Activated T-cell treated with anti-CD3 and anti-CD28 coated beads, Interleukin-2, amount 50 U/mL, for 1 hour (primary cell): ENCODE measurements around the gene NAT9.

Source experiments
- DNase-seq: peaks from one replicate; pipeline ENCODE4 v3.0.0-alpha.2; 2020

NAT9 gene

GRCh38 chr17:74804683-74805082 is 28.5 kb upstream of the NAT9 start:
- DNase-seq: no peak

DNA sequence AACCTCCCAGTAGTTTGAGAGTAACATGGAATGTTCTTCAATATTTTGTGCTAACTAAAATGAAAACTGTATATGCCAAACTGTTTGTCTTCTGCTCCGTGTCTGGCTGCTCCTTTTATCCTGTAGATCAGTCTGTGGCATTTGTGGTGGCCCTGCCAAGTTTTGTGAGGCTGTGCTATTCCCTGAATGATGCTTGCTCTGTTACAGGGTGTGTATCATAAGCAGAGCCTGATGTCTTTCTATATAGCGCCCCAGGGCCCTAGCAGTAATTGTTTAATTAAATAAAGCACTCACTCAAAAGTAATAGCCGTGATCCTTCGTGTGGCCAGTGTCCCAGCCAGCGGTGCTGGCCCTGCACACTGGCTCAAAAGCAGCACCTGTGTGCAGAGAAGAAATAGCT is 27.8 kb upstream of the NAT9 start:
- DNase-seq: no peak

GRCh38 chr17:74803388-74803930 is 27.3 kb upstream of the NAT9 start:
- DNase-seq: no peak

- DNase-seq: no peak
Measured at GRCh38 chr17:74801896-74802295, 25.8 kb upstream of the NAT9 start.

- DNase-seq: no peak
Measured at GRCh38 chr17:74800531-74800930, 24.4 kb upstream of the NAT9 start.

DNA sequence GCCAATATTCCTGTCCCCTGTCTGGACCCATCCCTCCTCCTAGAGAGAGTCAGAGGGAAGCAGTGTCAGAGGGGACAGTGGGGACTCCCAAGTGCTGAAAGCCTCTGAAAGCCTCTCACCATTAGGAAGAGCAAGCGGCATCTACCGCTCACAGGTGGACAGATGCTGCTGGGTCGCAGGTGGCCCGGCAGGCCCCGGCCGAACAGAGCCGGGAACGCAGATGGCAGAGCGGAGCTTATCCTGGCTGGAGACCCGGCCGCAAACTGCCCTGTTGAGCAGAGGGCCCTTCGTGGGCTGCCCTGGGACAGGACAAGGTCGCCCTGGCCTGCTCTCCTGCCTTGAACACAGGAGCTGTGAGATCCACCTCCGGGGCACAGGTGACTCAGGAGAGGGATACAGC is 23.0 kb upstream of the NAT9 start:
- no peak for DNase-seq

DNA sequence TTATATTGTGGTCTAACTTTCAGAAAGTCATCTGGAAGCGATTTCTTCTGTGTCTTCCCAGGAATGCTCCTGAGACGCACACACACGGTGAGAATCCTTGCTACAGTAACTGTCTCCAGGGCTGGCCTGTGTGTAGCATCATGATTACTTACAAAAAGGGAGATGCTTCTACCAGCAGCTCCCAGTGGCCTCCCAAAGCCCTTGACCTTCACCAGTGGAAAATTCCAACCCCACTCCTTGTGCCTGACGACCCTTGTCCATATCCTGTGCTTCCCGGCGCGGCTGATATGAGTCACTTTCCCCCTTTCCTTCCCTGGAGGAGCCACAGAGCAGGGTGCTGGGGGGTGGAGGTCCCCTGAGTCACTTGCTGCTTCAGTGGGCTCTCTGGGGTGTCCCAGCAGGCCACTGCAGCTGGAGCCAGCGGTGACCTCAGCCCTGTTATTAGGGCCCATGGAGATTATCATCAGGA is 22.1 kb upstream of the NAT9 start:
- no peak for DNase-seq

DNA sequence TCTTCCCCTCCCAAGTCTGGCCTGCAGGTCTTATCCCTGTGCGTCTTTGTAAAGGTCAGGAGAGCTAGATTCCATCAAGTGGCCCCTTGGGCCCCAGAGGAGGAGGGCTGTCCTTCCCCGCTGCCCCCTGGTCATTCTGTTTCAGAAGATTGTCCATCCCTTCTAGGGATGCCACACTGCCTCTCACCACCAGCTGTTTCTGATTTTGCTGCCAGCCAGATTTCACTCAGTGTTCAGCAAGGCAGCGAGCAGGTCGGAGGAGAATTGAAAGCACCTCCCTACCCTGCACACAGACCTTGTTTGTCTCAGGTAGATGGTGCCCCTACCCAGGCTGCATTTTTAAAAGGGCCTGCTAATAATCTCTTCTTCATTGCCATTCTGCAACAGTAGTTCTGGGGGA is 21.7 kb upstream of the NAT9 start:
- no peak for DNase-seq

DNA sequence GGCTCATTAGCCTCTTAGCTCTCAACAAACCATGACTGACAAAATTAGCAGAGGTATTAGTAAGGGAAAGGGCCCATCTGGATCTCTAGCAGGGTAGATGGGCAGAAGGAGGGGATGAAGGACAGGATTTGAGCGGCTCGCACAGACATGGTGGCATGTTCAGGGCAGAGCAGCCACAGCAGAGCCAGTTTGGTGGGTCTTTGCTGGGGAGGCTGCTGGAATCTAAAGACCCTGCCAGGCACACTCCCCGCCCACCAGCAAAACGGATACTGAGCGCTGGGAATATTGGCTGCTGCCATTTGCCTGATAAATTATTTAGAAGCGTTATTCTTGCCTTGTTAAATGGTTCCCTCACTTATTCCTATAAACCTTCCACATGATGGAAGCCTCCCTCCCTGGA is 20.7 kb upstream of the NAT9 start:
- DNase-seq: no peak

- no peak for DNase-seq
Measured at GRCh38 chr17:74796211-74796610, 20.1 kb upstream of the NAT9 start.

DNA sequence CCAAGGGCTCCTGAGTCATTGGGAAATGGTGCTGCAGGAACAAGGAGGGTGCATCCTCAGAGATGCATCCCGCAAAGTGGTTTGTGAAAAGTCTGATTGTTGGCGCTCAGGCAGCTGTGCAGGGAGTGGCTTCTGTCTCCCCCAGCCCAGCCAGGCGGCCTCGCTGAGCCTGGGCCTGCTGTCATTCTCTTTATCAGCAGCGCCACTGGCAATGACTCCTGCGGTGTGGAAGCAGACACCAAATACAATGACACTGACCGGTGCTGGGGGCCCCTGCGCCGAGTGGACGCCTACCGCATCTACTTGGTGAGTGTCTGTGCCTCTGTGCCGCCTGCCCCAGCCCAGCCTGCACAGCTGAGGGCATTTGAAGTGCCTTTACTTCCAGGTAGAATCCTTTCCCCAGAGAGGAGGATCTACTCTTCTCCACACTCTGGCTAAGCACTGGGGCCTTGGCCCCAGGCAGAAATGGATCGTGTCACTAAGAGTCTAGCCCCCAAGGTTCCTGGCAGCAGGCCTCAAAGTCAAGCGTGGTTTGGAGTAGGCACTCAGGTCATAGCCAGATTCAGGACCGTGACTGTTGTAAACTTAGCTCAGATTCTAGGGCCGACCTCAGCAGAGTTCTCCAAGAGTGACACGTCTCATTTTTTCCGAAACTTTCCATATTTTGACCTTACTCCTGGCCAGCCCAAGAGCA is 19.3 kb upstream of the NAT9 start:
- no peak for DNase-seq

- DNase-seq: no peak
Measured at GRCh38 chr17:74792586-74793105, 16.5 kb upstream of the NAT9 start.

DNA sequence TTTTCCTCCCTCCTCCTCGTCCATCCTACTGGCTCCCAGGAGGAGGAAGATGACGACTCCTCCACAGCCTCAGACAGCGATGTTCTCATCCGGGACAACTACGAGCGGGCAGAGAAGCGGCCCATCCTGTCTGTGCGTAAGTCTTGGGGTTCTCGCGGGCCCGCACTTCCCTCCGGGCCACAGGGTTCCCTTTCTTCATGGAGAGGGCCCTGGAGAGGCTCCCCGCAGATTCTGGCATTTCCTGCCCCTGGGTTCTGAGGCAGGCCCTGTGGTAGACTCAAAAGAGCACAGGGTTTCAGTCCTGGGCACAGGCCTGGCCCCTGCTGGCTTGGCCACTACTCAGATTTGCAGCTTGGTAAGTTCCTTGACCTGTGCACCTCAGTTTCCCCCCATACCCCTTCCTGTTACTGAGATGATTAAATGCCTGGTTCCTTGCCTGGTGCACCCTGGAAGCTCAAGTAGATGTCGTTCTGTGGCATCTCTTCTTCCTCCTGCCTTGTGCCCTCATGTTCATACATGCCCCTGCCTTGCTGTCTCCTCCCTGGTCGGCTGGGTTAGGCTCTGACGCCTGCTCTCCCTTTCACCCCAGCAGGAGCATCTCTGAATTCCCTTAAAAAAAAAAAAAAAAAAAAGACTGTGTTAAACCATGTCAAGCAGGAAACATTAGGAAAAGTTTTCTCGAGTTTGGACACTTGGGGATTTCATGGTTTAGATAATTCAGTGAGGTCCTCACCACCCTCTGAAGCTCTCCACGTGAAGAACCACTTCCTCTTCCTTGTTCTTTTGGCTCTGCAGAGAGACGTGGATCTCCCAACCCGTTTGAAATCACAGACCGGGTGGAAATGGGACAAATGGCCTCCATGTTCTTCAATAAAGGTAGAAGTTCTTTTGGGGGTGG is 14.3 kb upstream of the NAT9 start:
- no peak for DNase-seq

DNA sequence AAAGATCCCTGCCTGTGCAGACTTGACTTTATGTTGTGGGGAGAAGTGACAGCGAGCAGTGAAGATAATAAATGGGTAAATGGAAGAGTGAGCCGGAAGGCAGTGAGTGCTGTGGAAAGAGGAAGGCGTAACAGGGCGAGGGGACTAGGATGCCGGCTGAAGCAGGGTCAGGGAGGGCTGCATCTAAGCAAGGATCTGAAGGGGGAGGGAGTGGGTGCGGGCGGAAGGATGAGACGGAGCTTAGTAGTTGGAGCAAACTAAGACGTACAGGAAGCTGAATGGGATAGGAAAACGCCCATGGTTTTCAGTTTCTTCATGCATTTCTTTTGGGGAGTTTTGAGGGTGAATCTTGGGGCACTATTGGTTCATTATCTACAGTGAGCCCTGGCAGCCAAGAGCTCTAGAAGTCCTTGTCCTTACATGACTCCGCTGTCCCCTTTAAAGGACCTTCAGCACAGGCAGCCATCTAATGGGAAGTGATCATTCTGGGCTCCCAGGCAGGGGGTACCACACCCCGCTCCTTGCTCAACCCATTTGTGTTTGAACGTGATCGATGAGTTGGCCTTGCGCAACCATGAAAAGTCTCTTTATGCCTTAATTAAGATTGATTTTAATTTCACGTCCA is 10.4 kb upstream of the NAT9 start:
- no peak for DNase-seq

- DNase-seq: no peak
Measured at GRCh38 chr17:74785981-74786360, 9.8 kb upstream of the NAT9 start.

DNA sequence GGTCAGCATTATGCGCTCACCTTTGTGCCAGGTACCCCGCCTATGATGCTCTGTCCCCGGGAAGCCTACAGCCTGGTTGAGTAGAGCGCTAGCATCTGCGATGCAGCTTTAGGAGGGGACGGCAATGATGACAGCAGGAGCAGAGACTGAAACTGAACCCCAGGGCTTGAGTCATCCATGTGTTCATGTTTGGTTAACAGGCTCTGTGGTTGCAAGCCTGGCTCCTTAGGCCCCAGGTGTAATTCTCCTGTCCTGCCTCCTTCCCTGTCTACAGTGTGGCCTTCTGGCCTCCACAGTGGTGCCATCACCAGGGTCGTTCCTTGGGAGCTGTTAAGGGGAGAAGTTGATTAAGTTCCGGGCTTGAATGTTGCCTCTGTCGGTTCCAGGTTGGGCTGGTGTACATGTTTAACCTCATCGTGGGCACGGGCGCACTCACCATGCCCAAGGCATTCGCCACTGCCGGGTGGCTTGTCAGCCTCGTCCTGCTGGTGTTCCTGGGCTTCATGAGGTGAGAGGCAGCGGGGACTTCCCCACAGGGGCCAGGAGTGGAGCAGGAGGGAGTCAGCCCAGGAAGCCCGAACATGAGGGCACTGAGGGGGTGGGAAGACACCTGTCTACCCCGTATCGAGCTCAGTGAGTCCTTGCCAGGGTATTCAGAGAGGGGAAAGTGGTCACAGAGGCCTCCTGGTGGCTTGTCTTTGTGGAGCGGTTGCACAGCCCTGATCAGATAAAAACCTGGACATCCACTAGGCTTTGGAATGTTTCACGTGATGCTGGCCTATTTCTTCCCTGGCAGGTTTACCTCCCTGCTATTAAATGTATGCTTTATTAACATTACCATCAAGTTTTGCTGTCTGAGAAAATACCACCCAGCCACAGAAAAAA is 9.2 kb upstream of the NAT9 start:
- DNase-seq: no peak

GRCh38 chr17:74784125-74784810 is 8.1 kb upstream of the NAT9 start:
- DNase-seq: no peak

GRCh38 chr17:74782571-74782970 is 6.4 kb upstream of the NAT9 start:
- no peak for DNase-seq

GRCh38 chr17:74780443-74781238 is 4.5 kb upstream of the NAT9 start:
- DNase-seq: no peak

DNA sequence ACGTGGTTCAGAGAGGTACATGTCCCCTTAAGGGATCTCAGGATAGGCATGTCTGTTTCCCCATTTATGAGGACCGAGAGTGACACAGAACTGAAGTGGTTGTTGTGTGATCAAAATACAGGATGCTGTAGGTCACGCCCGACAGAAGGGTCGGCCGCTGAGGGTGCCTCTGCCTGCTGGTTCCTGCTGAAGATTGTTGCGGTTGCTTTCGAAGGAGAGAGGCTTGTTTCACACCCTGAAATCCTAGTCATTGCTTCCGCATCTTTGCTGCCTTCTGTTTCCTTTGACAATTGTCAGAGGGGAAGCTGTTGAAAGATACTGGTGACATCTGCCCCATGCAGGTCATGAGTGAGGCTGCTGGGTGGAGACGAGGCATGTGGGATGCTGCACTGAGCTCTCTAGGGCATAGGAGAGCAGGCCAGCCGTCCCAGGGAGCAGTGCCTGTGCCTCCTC is 3.8 kb upstream of the NAT9 start:
- peak; percentile 62 for DNase-seq

GRCh38 chr17:74779501-74779900 is 3.4 kb upstream of the NAT9 start:
- DNase-seq: no peak
